ENCODE results near the gene RALGAPA2.

Gene RALGAPA2

DNA sequence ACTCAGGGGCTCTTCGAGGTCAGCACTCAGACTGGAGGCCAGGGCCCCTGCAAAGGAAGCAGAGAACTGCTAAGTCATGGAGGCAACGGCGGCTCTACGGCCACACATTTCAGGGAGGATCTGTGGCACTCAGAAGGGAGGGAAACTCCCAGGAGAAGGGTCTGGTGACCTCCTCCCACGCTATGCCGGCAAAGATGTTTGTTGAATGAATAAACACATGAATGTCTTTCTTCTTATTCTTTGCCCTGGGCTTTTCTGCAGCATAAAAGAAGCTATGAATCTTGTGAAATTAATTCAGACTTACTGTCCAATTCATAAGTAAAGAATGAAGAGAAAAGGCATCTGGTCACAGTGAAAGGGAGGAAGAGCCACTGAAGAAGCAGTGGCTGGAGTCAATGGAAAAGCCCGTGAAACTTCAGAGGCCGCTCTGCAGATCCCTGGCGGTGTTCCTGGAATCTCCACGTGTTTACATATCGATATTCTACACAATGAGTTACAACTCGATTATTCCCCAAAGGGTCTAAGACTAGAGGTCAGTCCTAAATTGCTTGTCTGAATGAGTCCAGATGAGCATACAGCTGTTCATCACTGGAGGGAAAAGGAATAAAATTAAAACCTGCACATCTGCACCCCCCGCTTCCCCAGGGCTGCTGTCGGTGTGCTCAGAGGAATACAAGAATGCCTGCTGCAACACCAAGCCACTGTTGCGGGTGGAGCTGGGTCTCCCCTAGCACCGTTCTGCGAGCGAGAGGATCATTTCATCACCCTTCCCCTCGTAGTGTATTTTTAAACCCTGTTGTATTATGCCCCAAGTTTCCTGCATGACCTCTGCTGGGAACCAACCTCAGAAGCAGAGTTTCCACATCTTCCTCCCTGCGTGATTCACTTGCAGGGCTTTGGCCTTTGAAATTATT is 319.0 kb downstream of the RALGAPA2 start:
- no peak for DNase-seq

DNA sequence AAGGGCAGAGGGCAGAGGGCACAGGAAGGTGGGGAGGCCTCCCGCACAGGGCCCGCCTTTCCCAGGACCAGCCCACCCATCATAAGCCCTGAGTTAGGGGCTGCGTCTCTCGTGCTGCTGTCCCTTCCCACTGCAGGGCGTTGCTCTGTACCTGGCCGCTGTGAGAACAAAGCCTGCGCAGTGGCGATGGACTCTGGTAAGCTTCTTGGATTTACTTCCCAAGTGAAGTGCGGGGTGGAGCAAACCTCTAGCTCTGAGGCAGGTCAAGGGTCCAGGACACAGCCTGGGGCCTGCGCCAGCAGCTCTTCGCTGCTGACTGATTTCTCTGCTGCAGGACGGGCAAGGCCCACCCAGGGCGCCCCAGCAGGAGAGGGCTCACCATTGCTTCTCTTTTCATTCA is 320.7 kb downstream of the RALGAPA2 start:
- no peak for DNase-seq

DNA sequence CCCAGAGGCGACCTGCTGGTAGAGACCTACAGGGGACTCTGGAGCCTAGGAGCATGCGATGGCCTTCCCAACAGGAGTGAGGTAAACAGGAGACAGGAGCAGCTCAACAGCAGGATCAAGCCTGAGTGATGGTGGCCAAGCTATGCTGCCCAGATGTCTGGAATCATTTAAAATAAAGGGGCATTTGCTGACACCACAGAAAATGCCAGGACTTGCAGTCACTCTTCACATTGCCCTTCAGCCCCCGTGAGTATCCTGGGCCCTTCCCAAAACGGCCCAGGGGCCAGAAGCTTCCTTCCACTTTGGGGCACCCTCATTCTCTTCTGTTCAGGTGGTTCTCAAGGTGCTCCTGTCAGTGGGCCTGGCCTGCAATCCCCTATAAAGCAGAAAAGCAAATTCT is 321.3 kb downstream of the RALGAPA2 start:
- no peak for DNase-seq

DNA sequence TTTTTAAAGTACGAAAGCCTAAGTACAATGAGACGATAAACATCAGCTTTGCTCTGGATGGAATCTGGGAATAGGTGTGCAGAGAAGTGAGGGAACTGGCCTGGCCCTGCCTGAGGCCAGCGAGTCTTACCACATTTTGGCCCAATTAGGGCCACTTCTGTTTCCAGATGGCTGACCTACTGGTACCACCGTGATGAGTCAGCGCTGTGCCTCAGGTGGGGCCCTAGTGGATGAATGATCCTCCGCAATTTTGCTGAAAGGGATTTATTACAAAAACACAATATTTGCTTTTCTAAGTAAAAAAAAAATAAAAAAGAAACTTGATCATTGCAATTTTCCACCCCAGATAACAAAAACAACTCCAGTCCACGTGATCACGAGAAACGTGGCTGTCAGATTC is 322.1 kb downstream of the RALGAPA2 start:
- DNase-seq = no peak

DNA sequence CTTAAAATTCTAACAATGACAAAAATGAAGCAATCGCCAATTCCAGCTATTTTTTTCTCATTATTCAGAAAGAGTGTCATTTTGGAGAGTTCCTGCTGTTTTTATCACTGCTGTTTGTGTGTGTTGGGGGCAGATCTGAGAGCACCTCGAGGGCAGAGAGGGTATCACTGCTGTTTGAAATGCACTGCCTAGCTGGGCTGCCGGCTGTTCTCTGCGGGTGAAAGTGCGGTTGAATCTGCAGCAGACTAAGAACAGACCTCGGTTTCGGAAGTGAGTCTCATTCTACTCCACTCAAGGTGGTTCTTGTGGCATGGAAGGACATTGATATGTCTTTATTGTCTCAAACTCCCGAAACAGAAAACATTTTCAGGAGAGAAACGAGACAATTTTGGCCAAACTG is 326.3 kb downstream of the RALGAPA2 start:
- no peak for DNase-seq

DNA sequence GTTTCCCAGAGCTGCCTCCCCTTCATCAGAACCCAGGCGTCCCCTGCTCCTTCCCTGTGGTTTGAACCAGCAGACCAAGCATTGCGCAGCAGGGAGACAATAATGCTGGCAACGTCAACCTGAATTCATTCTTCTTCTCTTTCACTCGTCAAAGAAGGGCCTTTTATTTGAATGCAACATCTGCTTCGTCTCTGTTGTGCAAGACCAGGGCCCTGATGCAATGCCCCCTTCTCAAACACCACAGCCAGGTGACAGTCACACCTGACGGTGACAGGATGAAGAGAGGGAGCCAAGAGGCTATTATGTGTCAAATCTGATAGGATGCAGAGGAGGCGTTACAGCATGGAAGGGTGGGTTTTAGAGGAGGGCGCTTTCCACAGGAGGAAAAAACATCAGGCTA is 336.6 kb downstream of the RALGAPA2 start:
- no peak for DNase-seq

DNA sequence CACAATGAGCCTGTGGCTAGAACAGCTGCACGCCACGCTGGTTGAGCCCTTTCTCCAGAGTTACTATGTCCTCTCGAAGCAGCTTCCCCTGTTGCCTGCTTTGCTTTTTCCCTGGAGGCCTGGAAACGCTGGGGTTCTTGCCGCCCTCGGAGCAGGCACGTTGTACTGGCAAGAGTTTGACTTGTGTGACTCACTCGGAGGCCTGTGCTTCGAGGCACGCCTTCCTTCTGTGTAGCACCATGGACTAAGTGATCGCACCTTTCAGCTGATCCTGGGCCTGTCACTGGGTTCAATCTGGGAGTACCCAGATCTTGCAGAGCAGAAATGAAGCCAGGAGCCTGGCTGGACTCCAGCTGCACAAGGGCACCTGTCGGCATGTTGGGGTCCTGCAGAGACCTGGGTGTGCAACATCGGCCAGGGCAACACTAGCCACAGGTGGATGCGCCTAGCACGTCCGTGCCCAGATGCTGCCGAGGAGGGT is 339.3 kb downstream of the RALGAPA2 start:
- no peak for DNase-seq

DNA sequence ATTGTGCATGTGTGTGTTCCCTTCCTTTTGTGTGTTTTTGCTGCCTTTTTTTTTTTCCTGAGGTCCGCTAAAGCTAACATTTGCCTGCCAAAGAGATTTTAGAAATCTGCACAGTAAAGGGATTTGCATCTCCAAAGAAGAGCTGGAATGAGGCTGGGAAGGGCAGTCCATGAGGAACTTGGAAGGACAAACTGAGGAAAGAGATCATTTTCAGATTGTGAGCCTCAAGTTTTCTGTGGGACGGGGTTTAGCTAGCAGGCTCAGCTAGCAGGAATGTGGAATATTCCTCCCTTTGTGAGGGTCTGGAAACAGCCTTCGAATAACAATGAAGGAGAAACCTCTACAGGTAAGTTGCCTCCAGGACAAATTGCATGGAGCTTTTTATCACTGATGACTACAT is 340.8 kb downstream of the RALGAPA2 start:
- DNase-seq = no peak

DNA sequence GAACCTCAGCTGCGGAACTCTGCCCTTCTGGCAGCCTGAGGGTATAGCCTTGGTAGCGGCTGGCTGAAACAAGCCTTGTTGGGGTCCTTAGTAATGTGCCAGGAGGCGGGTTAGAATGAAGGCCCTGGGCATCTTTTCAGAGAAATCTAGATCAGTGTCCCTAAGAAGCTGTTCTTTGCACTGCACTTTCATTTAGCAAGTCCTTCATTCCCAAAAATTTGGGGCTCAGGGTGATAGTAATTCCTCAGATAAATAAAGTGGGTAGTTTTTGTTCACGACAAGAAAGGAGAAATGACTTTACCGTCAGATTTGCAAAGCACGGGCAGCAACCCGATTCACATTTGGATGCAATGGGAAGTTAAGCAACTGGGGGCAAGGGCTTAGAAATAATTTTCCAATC is 341.4 kb downstream of the RALGAPA2 start:
- DNase-seq = no peak

DNA sequence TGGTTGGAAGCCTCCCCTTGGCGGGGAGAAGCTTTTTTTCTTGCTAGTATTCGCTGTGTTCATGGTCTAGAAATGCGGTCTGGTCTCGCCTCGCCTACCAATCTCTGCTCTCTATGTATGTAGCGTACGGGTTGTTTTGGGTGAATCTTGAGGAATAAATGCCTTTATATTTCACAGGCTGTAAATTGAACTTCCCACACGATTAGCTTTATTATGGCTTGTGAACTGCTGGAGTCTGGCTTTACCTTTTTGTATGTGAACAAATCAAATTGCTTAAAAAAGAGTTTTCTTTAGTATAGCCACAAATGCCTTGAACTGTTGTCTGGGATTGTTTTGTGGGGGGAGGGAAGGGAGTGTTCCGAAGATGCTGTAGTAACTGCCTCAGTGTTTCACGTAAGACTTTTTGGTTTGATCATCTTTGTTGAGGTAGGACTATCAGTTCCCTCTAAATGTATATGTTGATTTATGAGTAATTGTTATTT is 342.3 kb downstream of the RALGAPA2 start:
- no peak for DNase-seq

DNA sequence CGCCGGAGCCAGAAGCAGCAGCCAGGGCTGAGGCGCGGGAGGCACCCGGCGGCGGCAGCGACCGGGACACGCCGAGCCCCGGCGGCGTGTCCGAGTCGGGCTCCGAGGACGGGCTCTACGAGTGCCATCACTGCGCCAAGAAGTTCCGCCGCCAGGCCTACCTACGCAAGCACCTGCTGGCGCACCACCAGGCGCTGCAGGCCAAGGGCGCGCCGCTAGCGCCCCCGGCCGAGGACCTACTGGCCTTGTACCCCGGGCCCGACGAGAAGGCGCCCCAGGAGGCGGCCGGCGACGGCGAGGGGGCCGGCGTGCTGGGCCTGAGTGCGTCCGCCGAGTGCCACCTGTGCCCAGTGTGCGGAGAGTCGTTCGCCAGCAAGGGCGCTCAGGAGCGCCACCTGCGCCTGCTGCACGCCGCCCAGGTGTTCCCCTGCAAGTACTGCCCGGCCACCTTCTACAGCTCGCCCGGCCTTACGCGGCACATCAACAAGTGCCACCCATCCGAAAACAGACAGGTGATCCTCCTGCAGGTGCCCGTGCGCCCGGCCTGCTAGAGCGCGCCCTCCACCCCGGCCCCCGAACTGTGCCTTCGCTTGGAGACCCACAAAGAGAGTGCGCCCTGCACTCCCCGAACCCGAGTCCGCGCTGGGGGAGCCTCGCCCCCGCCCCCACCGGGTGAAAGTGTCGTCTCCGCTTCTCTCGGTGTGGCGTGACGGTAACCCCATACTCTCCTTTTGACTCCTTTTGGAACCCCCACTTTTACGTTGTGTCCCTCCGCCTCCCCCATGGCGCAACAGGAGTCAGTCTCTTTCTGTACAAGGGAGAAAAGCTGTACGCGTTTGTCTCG is 343.0 kb downstream of the RALGAPA2 start:
- DNase-seq = no peak

DNA sequence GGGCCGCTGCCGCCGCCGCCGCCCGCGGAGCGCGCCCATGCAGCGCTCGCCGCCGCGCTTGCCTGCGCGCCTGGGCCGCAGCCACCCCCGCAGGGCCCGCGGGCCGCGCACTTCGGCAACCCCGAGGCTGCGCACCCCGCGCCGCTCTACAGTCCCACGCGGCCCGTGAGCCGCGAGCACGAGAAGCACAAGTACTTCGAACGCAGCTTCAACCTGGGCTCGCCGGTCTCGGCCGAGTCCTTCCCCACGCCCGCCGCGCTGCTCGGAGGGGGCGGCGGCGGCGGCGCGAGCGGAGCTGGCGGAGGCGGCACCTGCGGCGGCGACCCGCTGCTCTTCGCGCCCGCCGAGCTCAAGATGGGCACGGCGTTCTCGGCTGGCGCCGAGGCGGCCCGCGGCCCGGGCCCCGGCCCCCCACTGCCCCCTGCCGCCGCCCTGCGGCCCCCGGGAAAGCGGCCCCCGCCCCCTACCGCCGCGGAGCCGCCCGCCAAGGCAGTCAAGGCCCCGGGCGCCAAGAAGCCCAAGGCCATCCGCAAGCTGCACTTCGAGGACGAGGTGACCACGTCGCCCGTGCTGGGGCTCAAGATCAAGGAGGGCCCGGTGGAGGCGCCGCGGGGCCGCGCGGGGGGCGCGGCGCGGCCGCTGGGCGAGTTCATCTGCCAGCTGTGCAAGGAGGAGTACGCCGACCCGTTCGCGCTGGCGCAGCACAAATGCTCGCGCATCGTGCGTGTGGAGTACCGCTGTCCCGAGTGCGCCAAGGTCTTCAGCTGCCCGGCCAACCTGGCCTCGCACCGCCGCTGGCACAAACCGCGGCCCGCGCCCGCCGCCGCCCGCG is 343.8 kb downstream of the RALGAPA2 start:
- no peak for DNase-seq

DNA sequence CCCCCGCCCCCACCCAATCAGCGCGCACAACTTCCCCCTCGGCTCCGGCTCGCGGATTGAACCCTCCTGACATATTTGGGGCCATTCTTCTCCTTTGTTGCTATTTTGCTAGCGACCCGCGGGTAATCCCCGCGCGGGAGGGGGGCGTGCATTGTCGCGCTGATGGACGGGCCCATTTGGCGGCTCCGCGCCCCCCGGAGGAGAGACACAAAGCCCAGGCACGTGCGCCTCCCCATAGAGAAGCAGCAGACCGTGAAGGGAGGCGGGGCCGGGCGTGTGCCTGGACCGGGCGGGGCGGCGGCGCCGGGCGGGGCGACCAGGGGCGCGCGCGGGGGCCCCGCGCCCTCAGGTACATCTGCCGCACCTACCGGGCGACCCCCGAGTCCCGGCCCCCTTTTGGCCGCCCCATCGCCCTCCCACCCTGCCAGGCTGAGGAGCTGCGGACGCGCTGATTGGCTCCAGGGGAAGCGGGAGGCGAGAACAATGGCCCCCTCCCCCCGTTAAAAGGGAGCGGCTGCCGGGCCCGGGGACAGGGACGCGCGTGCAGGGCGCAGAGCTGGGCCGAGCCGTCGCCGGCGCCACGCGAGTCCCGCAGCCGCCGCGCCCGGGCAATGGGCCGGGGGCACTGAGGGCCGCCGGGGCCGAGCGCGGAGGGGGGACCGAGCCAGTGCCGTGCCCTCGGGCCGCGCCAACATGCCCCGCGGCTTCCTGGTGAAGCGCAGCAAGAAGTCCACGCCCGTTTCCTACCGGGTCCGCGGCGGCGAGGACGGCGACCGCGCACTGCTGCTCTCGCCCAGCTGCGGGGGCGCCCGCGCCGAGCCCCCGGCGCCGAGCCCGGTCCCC is 344.6 kb downstream of the RALGAPA2 start, which contains the start of gene INSM1:
INSM1 (plus strand) TSS at position 530 of the 843 bp plus-strand sequence; CDS start at position 694, 164 bp downstream.
- DNase-seq = no peak

DNA sequence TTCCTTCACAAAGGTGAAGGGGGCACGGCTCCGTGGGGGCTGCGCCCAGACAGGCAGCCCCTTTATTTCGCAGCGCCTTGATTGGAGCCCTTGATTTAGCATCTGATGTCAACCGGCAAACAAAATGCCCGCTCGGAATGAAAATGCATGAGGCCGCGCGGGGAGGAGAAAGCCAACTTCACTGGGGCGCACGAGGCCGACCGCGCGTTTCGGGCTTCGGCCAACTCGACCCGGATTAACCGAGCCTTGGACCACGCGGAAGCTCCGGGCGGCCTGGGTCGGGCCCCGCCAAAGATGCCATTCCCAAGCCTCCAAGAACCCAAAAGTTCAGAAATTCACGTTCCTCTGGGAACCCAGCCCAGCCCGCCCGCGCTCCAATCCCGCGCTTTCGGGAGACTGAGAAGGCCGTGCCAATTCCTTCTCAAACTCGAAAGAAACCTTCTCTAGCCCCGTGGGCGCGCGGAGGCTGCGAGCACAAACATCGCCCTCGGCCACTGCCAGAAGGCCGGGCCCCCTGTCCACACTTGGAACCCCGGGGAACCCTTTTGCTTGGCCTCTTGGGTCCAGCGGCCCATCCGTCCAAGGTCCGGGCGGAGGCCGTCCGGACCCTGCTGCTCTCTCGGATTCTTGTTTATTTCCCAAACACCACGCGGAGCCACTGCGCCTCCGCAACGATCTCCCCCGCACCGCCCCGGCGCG is 345.4 kb downstream of the RALGAPA2 start:
- no peak for DNase-seq

DNA sequence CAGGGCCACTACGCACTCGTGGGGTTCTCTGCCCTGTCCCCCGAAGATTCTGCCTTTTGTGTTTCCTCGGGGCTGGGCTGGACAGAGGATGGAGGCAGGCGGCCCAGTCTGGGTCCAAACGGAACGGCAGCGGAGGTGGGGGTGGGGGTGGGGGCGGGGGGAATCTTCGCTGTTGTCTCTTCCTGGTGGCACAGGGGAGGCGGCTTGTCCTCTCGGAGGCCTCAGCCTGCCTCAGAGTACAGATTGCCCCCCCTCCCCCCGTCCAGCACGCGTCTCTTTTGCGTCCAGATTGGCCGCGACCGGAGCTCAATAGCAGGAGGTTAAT is 345.9 kb downstream of the RALGAPA2 start:
- no peak for DNase-seq

DNA sequence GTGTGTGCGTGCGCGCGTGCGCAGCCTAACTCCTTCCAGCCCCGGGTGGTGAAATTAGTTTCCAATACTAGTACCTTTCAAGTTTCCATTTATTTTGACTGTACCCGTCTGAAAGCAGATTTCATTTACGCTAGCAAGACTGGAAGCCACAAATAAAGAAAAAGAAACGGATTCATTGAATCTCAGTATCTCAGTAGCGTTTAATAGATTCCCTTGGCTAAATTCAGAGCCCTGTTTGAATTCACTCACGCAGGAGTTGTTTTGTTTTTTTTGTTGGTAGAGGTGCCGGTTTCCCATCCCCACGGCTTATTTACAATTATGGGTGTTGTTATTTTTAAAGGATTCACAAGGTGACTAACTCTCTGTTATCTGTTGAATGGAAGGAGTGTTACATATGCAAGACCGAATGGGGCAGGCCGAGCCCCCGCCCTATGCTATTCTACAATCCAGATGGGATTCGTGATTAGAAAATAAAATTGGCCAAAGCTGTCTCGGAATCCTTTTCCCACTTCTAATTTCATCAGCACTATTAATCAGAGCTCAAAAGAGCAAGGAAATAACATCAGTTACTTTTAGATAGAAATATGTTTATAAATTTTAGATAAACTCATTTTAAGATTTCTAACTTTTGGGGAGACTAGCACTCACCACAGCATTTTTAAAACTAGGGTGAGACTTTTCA is 346.8 kb downstream of the RALGAPA2 start:
- no peak for DNase-seq

DNA sequence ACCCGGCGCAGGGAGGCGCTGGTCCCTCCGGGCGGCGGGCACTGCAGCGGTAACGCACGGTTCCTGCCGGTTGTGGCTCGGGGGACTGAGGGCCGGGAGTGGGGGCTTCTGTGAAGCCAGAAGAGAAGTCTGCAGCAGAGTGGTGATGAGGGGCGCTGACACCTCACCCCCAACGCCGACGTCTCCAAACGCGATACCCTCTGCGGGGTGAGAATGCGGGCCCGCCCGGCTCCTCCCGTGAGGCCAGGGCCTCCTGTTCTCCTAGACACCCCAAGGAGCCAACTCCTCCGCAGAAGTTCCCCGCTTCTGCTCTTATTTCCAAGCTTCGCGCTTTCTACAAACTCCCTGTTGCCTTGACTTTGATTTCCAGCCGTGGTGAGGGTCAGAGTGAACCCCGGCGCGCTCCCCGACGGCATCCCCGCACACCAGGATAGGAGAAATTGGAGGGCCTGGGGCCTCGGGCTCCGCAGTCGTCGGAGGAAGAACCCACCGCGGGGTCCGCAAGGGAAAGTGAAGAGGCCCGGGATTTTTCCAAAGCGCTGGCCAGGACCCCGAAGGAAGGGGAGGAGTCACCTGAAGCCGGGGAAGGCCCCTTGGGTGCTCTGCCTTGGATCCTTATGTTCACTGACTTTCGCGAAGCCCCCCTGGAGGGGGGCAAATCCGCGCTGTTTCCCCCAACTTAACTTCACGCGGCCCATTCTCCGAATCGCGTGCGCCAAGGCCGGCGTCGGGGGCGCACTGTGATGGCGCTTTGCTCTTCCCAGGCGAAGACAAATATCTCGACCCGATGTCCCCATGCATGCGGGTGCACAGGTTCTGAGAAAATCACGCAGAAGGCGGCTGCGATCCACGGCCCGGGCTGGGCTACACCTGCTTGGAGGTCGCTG is 347.6 kb downstream of the RALGAPA2 start:
- no peak for DNase-seq

DNA sequence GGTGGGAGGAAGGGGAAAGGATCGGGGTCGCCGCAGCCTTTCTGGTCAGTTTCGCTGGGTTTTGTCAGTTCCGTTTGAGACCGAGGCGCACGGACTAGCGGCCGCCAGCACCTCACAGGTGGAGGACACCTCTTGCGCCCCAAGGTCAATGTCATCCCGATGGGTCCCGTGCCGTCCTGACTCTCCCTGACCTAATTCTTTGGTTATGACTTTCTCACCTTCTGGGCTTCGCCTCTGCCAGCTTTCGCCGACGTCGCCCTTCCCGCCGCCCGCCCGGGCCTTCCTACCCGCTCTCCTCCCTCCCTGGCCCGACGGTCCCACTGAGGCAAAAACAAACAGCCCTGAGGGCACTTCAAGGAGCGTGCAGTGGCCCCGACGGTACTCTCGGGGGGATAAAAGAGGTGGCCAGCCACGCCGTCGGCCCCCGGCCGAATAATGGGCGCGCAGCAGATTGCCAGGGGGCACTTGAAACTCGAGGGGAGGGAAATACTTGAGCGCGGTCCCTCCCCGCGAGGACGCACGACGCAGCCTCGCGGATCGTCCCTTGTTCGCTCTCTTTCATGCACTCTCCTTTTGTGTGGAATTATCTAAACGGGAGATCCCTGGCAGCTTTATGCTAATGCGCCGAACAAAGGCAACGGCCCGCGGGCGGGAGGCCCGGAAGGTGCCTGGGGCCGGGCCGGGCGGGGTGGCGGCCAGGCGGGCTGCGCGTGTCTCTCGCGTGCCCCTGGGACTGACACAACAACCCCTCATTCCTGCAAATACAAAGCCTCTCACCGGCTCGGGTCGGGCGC is 348.4 kb downstream of the RALGAPA2 start:
- no peak for DNase-seq

DNA sequence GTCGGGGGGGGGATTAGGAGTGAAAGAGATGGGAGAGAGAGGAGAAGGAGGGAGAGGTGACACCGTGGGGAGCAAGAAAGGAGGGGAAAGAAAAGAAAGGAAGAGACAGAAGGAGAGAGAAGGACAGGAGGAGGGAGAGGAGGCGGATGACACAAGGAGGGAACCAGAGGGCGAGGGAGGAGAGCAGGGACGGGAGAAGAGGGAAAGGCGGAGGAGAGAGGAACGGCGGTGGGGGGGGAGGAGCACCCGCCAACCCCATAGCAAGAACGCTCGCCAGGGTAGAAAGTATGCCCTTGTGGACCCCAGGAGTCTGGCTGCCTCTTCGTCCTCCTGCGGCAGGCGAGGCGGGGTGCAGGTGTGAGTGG is 349.0 kb downstream of the RALGAPA2 start:
- no peak for DNase-seq
